Urothelium cell line (cell line): ENCODE results near the gene TTC3.

ENCODE experiments used
- DNase-seq: peaks from one replicate; pipeline ENCODE4 v3.0.0; 2011; ENCODE audit warnings: low spot score, mixed read lengths
- FAIRE-seq: peaks from 2 replicates; lab custom pipeline; 2011; peaks lifted over from hg19 to GRCh38; lab: Jason Lieb, UNC

TTC3 gene

DNA sequence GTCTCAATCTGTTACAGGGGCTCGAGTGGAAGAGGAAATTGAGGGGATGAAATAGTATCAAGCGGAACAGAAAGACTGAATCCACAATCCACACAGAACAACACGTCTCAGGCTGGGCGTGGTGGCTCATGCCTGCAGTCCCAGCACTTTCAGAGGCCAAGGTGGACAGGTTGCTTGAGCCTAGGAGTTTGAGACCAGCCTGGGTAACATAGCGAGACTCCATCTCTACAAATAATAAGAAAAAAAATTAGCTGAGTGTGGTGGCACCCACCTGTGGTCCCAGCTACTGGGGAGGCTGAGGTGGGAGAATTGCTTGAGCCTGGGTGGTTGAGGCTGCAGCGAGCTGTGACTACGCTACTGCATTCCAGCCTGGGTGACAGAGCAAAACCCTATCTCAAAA is 168.4 kb downstream of the TTC3 start:
- FAIRE-seq (no peak), DNase-seq (no peak)

DNA sequence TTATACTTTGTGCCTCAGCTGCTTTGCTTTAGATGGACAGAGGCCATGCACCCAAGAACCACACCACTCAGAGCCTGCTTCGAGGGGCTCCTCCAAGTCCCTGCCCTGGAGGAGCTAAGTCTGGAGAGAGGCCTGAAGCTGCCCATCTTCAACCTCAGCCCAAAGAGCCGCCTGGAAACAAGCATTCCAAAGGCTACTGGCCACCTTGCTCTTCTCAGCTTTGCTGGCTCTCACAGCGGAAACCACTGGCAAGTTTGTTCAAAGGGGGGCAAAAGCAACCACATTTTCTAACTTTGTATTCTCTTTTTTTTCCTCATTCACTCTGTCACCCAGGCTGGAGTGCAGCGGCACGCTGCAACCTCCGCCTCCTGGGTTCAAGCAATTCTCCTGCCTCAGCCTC is 170.9 kb downstream of the TTC3 start:
- DNase-seq: no peak
- no peak for FAIRE-seq

DNA sequence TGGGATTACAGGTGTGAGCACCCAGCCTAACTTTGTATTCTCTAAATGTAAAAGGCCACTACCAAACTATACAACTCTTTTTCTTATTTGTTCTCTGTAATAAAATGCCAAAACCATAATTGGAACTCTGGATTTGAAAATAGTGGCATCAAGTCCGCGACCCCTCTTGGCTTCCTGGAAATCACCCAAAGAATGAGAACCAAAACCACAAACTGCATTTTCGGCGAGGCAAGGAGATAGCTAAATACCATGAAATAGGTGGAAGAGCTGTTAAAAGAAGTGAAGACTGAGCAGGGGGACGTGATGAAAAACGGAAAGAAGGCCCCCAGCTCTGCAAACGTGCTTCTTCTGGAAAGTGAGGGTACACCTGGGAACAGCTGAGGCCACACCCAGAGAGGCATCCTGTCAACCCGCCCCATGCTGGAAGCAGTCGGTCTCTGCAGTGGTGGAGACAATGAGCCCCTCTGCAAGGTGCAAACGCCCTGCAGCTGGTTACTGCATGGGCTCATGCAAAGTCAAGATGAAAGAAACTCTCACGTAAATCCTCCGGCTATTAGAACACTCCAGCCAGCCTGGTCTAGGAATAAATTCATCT is 171.5 kb downstream of the TTC3 start:
- no peak for DNase-seq
- FAIRE-seq: no peak

DNA sequence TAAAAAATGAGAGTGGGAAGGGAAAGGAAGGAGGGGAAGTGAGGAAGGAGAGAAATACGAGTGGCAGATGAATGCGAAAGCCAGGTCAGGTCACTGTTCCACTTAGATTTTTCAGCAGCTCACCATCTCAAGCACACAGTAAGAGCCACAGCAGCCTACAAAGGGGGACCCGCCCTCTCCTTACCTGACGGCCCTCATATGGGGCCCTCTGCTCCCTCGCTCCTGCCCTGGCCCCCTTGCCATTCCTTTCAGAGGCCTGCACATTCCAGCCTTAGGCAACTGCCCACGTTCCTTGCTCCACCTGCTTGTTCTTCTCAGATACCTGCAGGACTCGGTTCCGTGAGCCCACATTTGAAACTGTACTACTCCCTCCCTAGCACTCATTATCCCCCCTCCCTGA is 172.1 kb downstream of the TTC3 start:
- DNase-seq (no peak), FAIRE-seq (no peak)

DNA sequence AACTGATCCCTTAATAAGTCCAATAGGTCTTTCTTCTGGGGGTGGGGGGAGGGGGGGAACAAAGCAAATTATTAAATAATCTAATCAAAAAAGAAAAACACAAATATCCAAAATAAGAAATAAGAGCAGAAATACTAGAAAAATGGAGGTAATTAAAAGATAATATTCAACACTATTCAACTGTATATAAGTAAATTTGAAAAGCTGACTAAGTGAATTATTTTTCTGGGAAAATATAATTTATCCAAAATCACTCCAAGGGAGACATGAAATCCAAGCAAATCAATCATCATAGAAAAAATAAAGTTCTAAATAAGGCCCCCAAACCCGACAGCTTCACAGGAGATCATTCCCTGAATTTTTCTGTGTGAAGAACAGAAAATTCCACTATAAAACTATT is 175.2 kb downstream of the TTC3 start:
- FAIRE-seq (no peak), DNase-seq (no peak)

DNA sequence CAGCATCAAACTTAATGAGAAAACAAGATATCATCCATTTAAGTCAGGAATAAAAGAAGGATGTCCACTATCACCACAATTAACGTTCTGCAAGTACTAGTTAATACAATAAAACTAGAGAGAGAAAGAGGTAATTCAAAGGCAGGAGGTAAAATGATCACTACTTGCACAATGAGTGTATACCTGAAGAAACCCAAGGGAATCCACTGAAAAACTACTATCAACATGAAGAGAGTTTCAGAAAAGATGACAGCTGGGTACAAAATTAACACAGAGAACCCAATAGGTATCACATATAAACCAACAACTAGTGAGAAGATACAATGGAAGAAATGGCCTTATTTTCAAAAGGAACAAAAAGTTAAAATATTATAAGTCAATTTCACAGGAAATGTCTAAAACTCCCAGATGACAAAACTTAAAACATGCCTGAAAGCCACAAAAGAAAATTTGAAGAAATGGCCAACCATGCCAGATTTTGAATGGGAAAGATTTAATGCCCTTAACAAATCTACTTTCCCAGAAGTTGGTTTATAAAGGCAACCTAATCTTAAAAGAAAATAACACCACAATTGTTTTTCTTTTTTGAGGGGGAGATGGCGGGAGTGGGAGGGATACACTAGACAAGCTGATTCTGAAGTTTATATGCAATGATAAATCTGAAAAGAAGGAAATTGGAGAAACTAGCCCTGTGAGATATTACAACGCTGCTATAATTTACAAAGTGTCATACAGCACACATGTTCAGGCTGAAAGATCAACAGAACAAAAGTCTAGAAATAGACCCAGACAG is 176.3 kb downstream of the TTC3 start:
- no peak for FAIRE-seq
- no peak for DNase-seq

DNA sequence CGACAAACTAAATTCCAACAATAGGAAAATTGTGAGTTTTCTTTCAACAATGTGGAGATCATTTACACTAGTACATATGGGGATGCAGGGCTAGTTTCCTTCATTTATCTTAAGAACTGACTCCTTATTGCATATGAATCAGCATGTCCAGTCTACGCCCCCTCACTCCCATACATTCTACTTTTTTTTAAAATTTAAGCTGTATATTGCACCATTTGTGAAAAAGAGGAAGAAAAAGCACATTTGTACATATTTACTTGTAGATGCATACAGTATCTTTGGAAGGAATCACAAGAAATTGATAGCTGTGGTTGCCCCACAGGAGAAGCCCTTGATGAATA is 178.2 kb downstream of the TTC3 start:
- no peak for DNase-seq
- no peak for FAIRE-seq
